Activated T-helper 17 cell treated with anti-CD3 and anti-CD28 coated beads, Interleukin-2, amount 50 U/mL, for 72 hours (primary cell): ENCODE measurements around the gene INTS6. TPM values are rescaled to one million over a fixed set of nuclear protein-coding genes. Genes with fewer than 3 reads are reported as not detected.
A peak's percentile ranks its signal among the peaks of the same experiment; 100 is the strongest.
"Not testable (repeated sequence)": the region's sequence is repeated elsewhere in the genome, so short reads cannot be mapped to it uniquely, and the experiment has no call there.

Source experiments
- ATAC-seq: fragments of 150-1000 bp; cut with Tn5 transposase; replicated peaks from 2 replicates; pipeline ENCODE4 v1.10.0; 2021; ENCODE audit warnings: mild to moderate bottlenecking, moderate library complexity
- H3K27ac Mint-ChIP-seq: one replicate; pipeline ENCODE4 v1.8.0; 2022; ENCODE audit warnings: mixed read lengths
- H3K27me3 Mint-ChIP-seq: one replicate; pipeline ENCODE4 v1.8.0; 2022; ENCODE audit warnings: mixed read lengths
- H3K36me3 Mint-ChIP-seq: one replicate; pipeline ENCODE4 v1.8.0; 2022; ENCODE audit warnings: low read depth, mild to moderate bottlenecking, mixed read lengths
- H3K4me1 Mint-ChIP-seq: one replicate; pipeline ENCODE4 v1.8.0; 2022; ENCODE audit warnings: mixed read lengths
- H3K4me3 Mint-ChIP-seq: one replicate; pipeline ENCODE4 v1.8.0; 2022; ENCODE audit warnings: mild to moderate bottlenecking, mixed read lengths
- H3K9me3 Mint-ChIP-seq: one replicate; pipeline ENCODE4 v1.8.0; 2022; ENCODE audit warnings: mixed read lengths
- total RNA-seq, 2 donors: library from RNA; stranded (reverse); gene quantifications; one replicate each; pipeline ENCODE4 v1.2.3, GENCODE V29; 2022

The INTS6 gene
- total RNA-seq, 2 donors from 2014 or later = 54.2 to 69.4 TPM

GRCh38 chr13:51444922-51445321 is 7.9 kb downstream of the INTS6 start:
- Mint-ChIP-seq H3K27me3 (no peaks in the 10 kb centered on the region), H3K36me3 (peaks cover 62% of the 10 kb centered on the region), H3K27ac (no peak overlapping the region), H3K4me3 (no peak overlapping the region), H3K4me1 (peaks cover 14% of the 10 kb centered on the region), H3K9me3 (no peaks in the 10 kb centered on the region)
- no peak for ATAC-seq

DNA sequence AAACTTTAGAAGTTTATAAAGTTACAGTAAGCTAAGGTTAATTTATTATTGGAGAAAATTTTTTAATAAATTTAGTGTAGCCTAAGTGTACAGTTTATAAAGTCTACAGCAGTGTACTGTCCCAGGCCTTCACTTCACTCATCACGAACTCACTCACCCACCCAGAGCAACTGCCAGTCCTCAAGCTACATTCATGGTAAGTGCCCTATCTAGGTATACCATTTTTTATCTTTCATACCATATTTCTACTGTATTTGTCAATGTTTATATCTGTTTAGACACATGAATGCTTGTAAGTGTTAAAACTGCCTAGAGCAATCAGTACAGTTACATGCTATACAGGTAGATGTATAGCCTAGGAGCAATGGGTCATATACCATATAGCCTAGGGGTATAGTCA is 12.5 kb downstream of the INTS6 start:
- H3K9me3 Mint-ChIP-seq = no peaks in the 10 kb centered on the region
- H3K27me3 Mint-ChIP-seq = no peaks in the 10 kb centered on the region
- no peak overlapping the region for H3K4me3 Mint-ChIP-seq
- H3K4me1 Mint-ChIP-seq = peaks cover 4% of the 10 kb centered on the region
- ATAC-seq = no peak
- no peak overlapping the region for H3K27ac Mint-ChIP-seq
- peaks cover 60% of the 10 kb centered on the region for H3K36me3 Mint-ChIP-seq

DNA sequence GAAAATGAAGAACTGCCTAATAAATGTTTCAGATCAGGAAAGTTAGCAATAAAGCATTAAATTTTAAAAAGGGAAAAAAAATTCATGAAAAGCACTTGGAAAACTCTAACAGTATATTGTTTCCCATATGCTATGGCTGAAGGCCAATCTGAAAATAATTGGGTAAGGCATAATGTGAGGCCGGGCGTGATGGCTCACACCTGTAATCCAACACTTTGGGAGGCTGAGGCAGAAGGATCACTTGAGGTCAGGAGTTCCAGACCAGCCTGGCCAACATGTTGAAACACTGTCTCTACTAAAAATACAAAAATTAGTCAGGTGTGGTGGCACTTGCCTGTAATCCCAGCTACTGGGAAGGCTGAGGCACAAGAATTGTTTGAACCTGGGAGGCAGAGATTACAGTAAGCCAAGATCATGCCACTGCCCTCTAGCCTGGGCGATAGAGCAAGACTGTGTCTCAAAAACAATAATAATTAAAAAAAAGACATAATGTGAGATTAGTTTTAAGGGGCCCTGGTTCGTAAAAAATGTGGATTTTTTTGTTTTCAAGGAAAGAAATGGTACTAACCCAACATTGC is 15.2 kb downstream of the INTS6 start:
- ATAC-seq = no peak
- H3K27me3 Mint-ChIP-seq = no peaks in the 10 kb centered on the region
- no peak overlapping the region for H3K4me3 Mint-ChIP-seq
- H3K4me1 Mint-ChIP-seq = peaks cover 4% of the 10 kb centered on the region
- H3K9me3 Mint-ChIP-seq = no peaks in the 10 kb centered on the region
- no peak overlapping the region for H3K27ac Mint-ChIP-seq
- H3K36me3 Mint-ChIP-seq = peaks cover 67% of the 10 kb centered on the region

DNA sequence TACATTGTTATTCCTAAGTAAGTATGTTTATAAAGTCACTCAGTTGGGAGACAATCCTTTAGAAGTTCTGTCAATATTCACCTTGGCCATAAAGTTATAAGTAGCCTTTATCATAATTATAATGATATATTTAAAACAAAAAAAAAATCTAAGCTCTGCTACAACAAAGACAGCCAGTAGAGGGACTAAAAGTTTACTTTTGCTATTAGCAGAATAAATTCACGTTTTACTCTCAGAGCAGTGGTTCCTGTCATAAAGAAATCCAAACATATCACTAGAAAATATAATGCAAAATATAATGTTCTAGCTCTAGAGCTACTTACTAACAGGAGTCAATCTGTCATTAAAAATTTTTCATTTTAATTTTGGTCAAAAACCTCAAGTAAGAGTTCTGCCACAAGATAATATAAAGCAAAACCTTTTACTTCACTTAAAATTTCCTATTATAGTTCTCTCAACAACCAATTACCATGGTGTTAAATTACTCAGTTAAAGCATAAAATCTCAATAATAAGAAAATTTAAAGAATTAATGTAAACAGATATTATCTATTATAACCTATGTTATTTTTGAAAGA is 17.7 kb downstream of the INTS6 start:
- Mint-ChIP-seq H3K27ac (no peak overlapping the region), H3K36me3 (peaks cover 65% of the 10 kb centered on the region), H3K27me3 (no peaks in the 10 kb centered on the region), H3K4me1 (peaks cover 5% of the 10 kb centered on the region), H3K4me3 (no peak overlapping the region), H3K9me3 (no peaks in the 10 kb centered on the region)
- ATAC-seq = no peak

GRCh38 chr13:51432576-51432975 is 20.3 kb downstream of the INTS6 start:
- Mint-ChIP-seq H3K36me3 (peaks cover 67% of the 10 kb centered on the region), H3K27me3 (no peaks in the 10 kb centered on the region), H3K9me3 (no peaks in the 10 kb centered on the region), H3K4me1 (peaks cover 13% of the 10 kb centered on the region), H3K4me3 (no peak overlapping the region), H3K27ac (no peak overlapping the region)
- ATAC-seq = no peak

DNA sequence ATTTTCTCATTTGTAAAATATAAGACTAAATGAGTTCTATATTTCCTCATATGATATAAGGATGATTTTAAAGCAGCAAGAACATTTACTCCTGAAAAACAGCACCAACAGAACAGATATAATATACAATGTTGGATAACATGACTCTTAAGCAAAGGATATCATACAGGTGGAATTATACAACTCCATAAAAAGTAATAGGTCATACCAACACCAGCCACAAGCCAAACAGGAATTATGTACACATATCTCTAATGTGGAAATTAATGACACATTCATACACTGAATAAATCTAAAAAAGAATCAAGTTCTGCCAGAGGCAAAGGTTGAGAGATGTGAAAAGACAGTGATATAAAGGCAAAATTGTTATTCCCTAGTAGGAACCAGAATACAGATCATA is 25.9 kb downstream of the INTS6 start:
- no peak overlapping the region for H3K4me3 Mint-ChIP-seq
- H3K4me1 Mint-ChIP-seq = peaks cover 41% of the 10 kb centered on the region
- no peaks in the 10 kb centered on the region for H3K27me3 Mint-ChIP-seq
- no peak for ATAC-seq
- H3K36me3 Mint-ChIP-seq = peaks cover 86% of the 10 kb centered on the region
- peak overlapping the region; percentile 10 for H3K27ac Mint-ChIP-seq
- no peaks in the 10 kb centered on the region for H3K9me3 Mint-ChIP-seq

DNA sequence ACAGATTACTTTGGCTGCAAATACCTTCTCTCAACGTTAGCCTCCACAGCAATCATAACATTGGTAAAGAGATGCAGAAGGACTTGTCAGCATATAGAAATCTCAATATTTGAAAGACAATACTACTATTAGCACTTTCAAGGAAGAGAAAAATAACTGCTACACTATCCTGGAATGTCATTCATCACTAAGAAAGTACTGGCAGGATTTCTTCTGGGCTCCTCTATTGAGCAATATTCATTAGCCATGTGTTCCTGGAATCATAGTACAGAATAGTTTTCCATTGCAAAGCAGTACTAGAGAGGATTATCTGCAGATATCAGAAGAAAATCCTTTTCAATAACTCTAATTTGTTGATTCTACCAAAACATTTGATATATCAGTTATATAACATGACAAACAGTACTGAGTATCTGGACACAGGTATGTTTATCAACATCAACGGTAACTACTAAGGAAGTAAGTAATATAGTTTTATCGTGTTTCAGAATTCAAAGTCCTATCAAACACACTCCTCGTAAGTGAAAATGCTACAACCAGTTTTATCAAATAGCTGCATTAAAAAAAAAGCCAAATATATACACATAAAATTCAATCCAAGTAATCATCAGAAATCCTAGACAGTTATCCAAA is 27.3 kb downstream of the INTS6 start:
- Mint-ChIP-seq H3K27ac (no peak overlapping the region), H3K27me3 (no peaks in the 10 kb centered on the region), H3K36me3 (peaks cover 91% of the 10 kb centered on the region), H3K4me3 (no peak overlapping the region), H3K4me1 (peaks cover 49% of the 10 kb centered on the region), H3K9me3 (no peaks in the 10 kb centered on the region)
- no peak for ATAC-seq

DNA sequence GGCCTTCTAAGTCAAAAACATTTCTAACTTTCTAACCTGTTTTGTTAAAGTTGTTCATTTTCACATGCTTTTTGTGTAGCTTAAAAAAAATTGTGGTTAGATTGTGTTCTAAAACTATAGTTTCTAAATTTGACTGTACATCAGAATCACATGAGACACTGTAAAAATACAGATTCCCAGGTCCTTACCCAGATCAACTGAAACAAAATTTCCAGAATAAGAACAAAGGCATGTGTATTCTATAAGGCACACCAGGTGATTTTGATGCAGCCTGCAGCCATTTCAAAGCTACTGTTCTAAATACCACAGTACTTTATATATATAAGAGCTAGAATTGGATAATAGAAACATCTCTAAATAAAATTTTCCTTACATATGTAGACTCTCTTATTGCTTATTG is 29.1 kb downstream of the INTS6 start:
- Mint-ChIP-seq H3K27me3 (no peaks in the 10 kb centered on the region), H3K4me1 (peaks cover 54% of the 10 kb centered on the region), H3K36me3 (peaks cover 89% of the 10 kb centered on the region), H3K4me3 (no peak overlapping the region), H3K9me3 (no peaks in the 10 kb centered on the region), H3K27ac (no peak overlapping the region)
- ATAC-seq = no peak

- peak overlapping the region; percentile 70 for H3K4me3 Mint-ChIP-seq
- ATAC-seq = no peak
- H3K4me1 Mint-ChIP-seq = peaks cover 49% of the 10 kb centered on the region
- H3K9me3 Mint-ChIP-seq = no peaks in the 10 kb centered on the region
- H3K36me3 Mint-ChIP-seq = peaks cover 89% of the 10 kb centered on the region
- peak overlapping the region; percentile 0 for H3K27ac Mint-ChIP-seq
- H3K27me3 Mint-ChIP-seq = no peaks in the 10 kb centered on the region
These were observed 30.4 kb downstream of the INTS6 start for GRCh38 chr13:51422484-51422883.

GRCh38 chr13:51420681-51421490 is 31.9 kb downstream of the INTS6 start:
- Mint-ChIP-seq H3K36me3 (peaks cover 89% of the 10 kb centered on the region), H3K9me3 (no peaks in the 10 kb centered on the region), H3K4me3 (peak overlapping the region; percentile 70), H3K27ac (peak overlapping the region; percentile 74), H3K4me1 (peaks cover 51% of the 10 kb centered on the region), H3K27me3 (no peaks in the 10 kb centered on the region)
- peak; percentile 48 for ATAC-seq

GRCh38 chr13:51419001-51419636 is 33.7 kb downstream of the INTS6 start:
- Mint-ChIP-seq H3K4me1 (peaks cover 59% of the 10 kb centered on the region), H3K36me3 (peaks cover 96% of the 10 kb centered on the region), H3K9me3 (peaks cover 3% of the 10 kb centered on the region), H3K27ac (peak overlapping the region; percentile 4), H3K27me3 (no peaks in the 10 kb centered on the region), H3K4me3 (peak overlapping the region; percentile 9)
- no peak for ATAC-seq

DNA sequence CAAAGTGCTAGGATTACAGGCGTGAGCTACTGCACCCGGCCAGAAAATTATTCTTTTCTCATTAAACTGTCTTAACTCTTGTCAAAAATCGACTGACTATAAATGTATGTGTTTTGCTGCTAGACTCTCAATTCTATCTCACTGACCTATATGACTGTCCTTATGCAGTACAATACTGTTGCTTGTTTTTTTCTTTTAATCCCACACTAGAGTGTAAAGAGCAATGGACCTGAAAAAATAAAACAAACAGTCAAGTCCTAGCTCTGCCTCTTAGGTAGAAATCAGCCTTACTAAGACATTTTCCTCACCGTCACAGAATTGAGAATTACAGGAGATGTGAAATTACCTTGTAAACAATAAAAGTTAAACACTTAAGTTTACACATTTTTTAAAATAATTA is 35.1 kb downstream of the INTS6 start:
- ATAC-seq = no peak
- Mint-ChIP-seq H3K9me3 (peaks cover 3% of the 10 kb centered on the region), H3K4me1 (peaks cover 61% of the 10 kb centered on the region), H3K27ac (no peak overlapping the region), H3K27me3 (no peaks in the 10 kb centered on the region), H3K4me3 (no peak overlapping the region), H3K36me3 (peaks cover 97% of the 10 kb centered on the region)

GRCh38 chr13:51416107-51416506 is 36.7 kb downstream of the INTS6 start:
- Mint-ChIP-seq H3K27ac (peak overlapping the region; percentile 54), H3K27me3 (no peaks in the 10 kb centered on the region), H3K4me1 (peaks cover 48% of the 10 kb centered on the region), H3K36me3 (peaks cover 96% of the 10 kb centered on the region), H3K4me3 (peak overlapping the region; percentile 47), H3K9me3 (peaks cover 3% of the 10 kb centered on the region)
- peak; percentile 96 for ATAC-seq

DNA sequence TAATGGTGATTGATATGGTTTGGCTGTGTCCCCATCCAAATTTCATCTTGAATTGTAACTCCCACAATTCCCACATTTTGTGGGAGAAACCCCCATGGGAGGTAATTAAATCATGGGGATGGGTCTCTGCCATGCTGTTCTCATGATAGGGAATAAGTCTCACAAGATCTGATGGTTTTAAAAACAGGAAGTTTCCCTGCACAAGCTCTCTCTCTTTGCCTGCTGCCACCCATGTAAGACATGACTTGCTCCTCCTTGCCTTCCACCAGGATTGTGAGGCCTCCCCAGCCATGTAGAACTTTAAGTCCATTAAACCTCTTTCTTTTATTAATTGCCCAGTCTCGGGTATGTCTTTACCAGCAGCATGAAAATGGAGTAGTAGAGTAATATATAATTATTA is 37.5 kb downstream of the INTS6 start:
- not testable (repeated sequence) for ATAC-seq, H3K27me3 Mint-ChIP-seq, H3K9me3 Mint-ChIP-seq
- Mint-ChIP-seq H3K36me3 (peaks cover 95% of the 10 kb centered on the region), H3K27ac (peak overlapping the region; percentile 54), H3K4me1 (peaks cover 46% of the 10 kb centered on the region), H3K4me3 (peak overlapping the region; percentile 47)
